WERI-Rb-1 (cell line): ENCODE data around the gene RTN4RL1.

Experiments used
- DNase-seq: peaks from one replicate; pipeline ENCODE4 v3.0.0-alpha.2; 2020
- H3K27ac ChIP-seq: fragments of 250-450 bp; sonication (Bioruptor Pico); 2 replicates; pipeline ENCODE4 v1.5.1; 2020; ENCODE audit warnings: mild to moderate bottlenecking, moderate library complexity
- H3K27me3 ChIP-seq: fragments of 250-450 bp; sonication (Bioruptor Pico); 2 replicates; pipeline ENCODE4 v1.5.1; 2021; ENCODE audit warnings: mild to moderate bottlenecking, low read depth, moderate library complexity; ENCODE audit not compliant: insufficient read depth, severe bottlenecking
- H3K36me3 ChIP-seq: fragments of 250-450 bp; sonication (Bioruptor Pico); 2 replicates; pipeline ENCODE4 v1.5.1; 2020; ENCODE audit warnings: mild to moderate bottlenecking, moderate library complexity
- H3K4me3 ChIP-seq: 2 replicates; pipeline ENCODE4 v1.5.1; 2011; ENCODE audit warnings: low read depth, mild to moderate bottlenecking, control low read depth, low read length
- H3K9me3 ChIP-seq: fragments of 250-450 bp; sonication (Bioruptor Pico); 2 replicates; pipeline ENCODE4 v1.5.1; 2021; ENCODE audit warnings: mild to moderate bottlenecking, moderate library complexity; ENCODE audit not compliant: severe bottlenecking
- CTCF ChIP-seq: IDR thresholded peaks from 2 replicates; pipeline ENCODE4 v1.5.1; 2011; ENCODE audit warnings: low read depth, mild to moderate bottlenecking, control low read depth, inconsistent platforms, low read length

RTN4RL1 gene

DNA sequence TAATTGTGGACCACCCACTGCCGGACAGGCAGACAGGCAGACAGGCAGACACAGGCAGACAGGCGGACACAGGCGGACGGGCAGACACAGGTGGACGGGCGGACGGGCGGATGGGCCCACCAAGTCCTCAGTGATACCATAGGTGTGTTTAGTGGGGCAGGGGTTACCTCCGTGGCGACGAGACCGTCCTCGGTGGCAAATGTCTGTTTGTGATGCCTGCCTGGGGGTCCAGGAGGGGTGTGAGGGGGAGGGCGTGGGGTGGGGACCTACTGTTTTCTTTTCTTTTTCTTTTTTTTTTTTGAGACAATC, 76.7 kb downstream of the RTN4RL1 start:
- Histone ChIP-seq H3K36me3 (no peaks in the 10 kb centered on the region), H3K4me3 (no peak overlapping the region), H3K27me3 (no peaks in the 10 kb centered on the region), H3K27ac (no peak overlapping the region), H3K9me3 (no peaks in the 10 kb centered on the region)
- TF ChIP-seq CTCF, result no peak
- no peak for DNase-seq

DNA sequence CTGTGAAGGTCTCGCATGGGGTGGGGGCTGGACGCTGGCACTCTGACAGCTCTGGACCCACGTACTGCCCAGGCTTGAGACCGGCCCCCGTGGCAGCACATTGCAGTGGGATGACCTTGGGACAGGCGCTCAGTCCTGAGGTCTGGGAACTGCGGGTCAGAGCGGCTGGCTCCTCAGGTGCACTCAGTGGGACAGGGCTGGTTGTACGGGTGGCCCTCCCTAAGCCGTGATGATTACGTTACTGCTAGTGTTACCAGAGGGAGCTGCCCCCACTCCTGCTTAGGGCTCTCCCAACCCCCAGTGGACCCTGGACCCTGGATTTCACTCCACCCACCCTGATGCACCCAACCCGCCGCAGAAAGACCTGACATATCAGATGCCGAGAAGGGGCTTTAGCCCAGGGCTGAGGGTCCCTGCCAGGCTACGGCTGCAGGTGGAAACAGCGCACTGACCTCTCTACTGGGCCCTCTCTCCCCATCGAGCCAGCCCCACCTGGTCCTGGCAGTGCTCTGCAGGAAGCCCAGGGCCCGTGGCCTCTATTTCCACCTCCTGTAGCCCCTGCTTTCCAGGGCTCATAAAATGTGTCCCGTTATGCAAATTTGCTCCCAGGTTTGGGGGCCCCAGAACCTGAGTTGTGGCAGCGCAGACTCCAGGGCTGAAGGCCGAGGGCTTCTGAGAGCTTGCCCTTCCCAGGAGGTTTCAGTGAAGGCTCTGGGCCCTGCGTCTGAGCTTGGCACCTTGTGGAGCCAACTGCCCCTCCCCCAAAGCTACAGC, 77.2 kb downstream of the RTN4RL1 start:
- no peaks in the 10 kb centered on the region for H3K36me3 ChIP-seq
- TF ChIP-seq CTCF, result no peak

GRCh38 chr17:1947229-1947742, 77.8 kb downstream of the RTN4RL1 start:
- no peak overlapping the region for H3K4me3 ChIP-seq
- H3K36me3 ChIP-seq, result no peaks in the 10 kb centered on the region
- H3K9me3 ChIP-seq, result no peaks in the 10 kb centered on the region
- H3K27ac ChIP-seq, result no peak overlapping the region
- DNase-seq, result no peak
- H3K27me3 ChIP-seq, result no peaks in the 10 kb centered on the region
- TF ChIP-seq CTCF, result no peak

More for the DNA sequence above, 77.2 kb downstream of the RTN4RL1 start:
- H3K27me3 ChIP-seq, result no peaks in the 10 kb centered on the region
- DNase-seq, result no peak
- H3K4me3 ChIP-seq, result no peak overlapping the region
- no peaks in the 10 kb centered on the region for H3K9me3 ChIP-seq
- H3K27ac ChIP-seq, result no peak overlapping the region

- Histone ChIP-seq H3K27ac (no peak overlapping the region), H3K9me3 (no peaks in the 10 kb centered on the region), H3K4me3 (no peak overlapping the region), H3K36me3 (no peaks in the 10 kb centered on the region), H3K27me3 (no peaks in the 10 kb centered on the region)
- no peak for TF ChIP-seq CTCF
- DNase-seq, result no peak
Measured at GRCh38 chr17:1946021-1946932, 78.9 kb downstream of the RTN4RL1 start.

DNA sequence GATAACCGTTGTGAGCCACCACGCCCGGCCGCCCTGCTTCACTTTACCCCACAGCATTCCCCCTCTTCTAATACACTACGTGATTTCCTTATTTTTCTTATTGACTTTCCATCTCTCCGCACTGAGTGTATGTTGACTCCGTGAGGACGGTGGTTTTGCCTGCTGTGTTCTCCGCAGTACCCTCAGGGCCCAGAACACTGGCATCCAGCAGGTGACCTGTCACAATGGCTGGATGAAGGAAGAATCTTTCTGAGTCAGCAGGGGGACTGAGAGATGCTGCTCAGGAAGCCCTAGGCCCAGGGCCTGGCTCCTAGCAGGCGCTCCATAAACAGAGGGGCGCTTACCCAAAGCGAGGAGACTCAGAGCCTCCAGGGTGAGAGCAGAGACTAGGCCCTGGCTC, 79.5 kb downstream of the RTN4RL1 start:
- Histone ChIP-seq H3K9me3 (no peaks in the 10 kb centered on the region), H3K36me3 (no peaks in the 10 kb centered on the region), H3K27ac (no peak overlapping the region), H3K4me3 (no peak overlapping the region), H3K27me3 (no peaks in the 10 kb centered on the region)
- no peak for TF ChIP-seq CTCF
- no peak for DNase-seq
